Calu3 (cell line): ENCODE data around the gene OVOL3. TPM values are rescaled to one million over a fixed set of nuclear protein-coding genes. Genes with fewer than 3 reads are reported as not detected.
A peak's percentile ranks its signal among the peaks of the same experiment; 100 is the strongest.

Source experiments
- BruUV-seq: library from RNA; stranded (reverse); fragments of 400-500 nt; replicated peaks from 2 replicates; lab custom pipeline; 2021; lab: Mats Ljungman, UMichigan
- CTCF ChIA-PET: fragments of 300-600 bp; sonication (Branson Sonifier 250); formaldehyde crosslinking; loops from one replicate; lab custom pipeline; 2022; ENCODE audit warnings: antibody characterized with exemption; lab: Charles Lee
- DNase-seq: peaks from one replicate; pipeline ENCODE4 v3.0.0; 2022
- H3K27ac Mint-ChIP-seq: one replicate; pipeline ENCODE4 v1.8.0; 2022; ENCODE audit warnings: mixed read lengths; ENCODE audit not compliant: unreplicated experiment
- H3K27me3 Mint-ChIP-seq: one replicate; pipeline ENCODE4 v1.8.0; 2022; ENCODE audit warnings: mixed read lengths; ENCODE audit not compliant: unreplicated experiment
- H3K36me3 Mint-ChIP-seq: one replicate; pipeline ENCODE4 v1.8.0; 2022; ENCODE audit warnings: mild to moderate bottlenecking, moderate library complexity, mixed read lengths; ENCODE audit not compliant: insufficient read depth, unreplicated experiment
- H3K4me1 Mint-ChIP-seq: one replicate; pipeline ENCODE4 v1.8.0; 2022; ENCODE audit warnings: mild to moderate bottlenecking, low read depth, mixed read lengths; ENCODE audit not compliant: unreplicated experiment
- H3K4me3 Mint-ChIP-seq: one replicate; pipeline ENCODE4 v1.8.0; 2022; ENCODE audit warnings: mild to moderate bottlenecking, low read depth, moderate library complexity, mixed read lengths; ENCODE audit not compliant: unreplicated experiment
- H3K9me3 Mint-ChIP-seq: one replicate; pipeline ENCODE4 v1.8.0; 2022; ENCODE audit warnings: low read depth, mixed read lengths; ENCODE audit not compliant: unreplicated experiment
- CTCF ChIP-seq: fragments of 200-600 bp; IDR thresholded peaks from one replicate; pipeline ENCODE4 v1.8.0; 2022; ENCODE audit warnings: antibody characterized with exemption; ENCODE audit not compliant: unreplicated experiment
- intact Hi-C: fragments of 100-400 bp; cut with micrococcal nuclease; formaldehyde crosslinking; loops from one replicate; pipeline ENCODE4 v1.10.0; 2022; ENCODE audit not compliant: unreplicated experiment
- total RNA-seq: library from RNA; stranded (reverse); gene quantifications from 2 replicates; pipeline ENCODE4 v1.2.3, GENCODE V29; 2022

The OVOL3 gene
- total RNA-seq, 1 experiment from 2014 or later: not detected

- CTCF ChIA-PET: no interaction called here
- H3K27ac Mint-ChIP-seq: no peak overlapping the region
- no peaks in the 10 kb centered on the region for H3K4me1 Mint-ChIP-seq
- BruUV-seq: no TSS peak
- H3K9me3 Mint-ChIP-seq: no peaks in the 10 kb centered on the region
- no peak for TF ChIP-seq CTCF
- no peak for DNase-seq
- intact Hi-C loops: no loop called here
- H3K36me3 Mint-ChIP-seq: peaks cover 63% of the 10 kb centered on the region
- no peak overlapping the region for H3K4me3 Mint-ChIP-seq
- H3K27me3 Mint-ChIP-seq: no peaks in the 10 kb centered on the region
Observed at GRCh38 chr19:36101550-36102327, 9.2 kb upstream of the OVOL3 start.

- intact Hi-C loops: no loop called here
- H3K27ac Mint-ChIP-seq: no peak overlapping the region
- no peak overlapping the region for H3K4me3 Mint-ChIP-seq
- TF ChIP-seq CTCF: no peak
- CTCF ChIA-PET: interaction anchor here (0.7 kb wide), 1 partner anchor 24 kb away, joined by 3 read pairs; no protein-coding TSS in a partner anchor
- peaks cover 57% of the 10 kb centered on the region for H3K36me3 Mint-ChIP-seq
- DNase-seq: no peak
- TSS peak; percentile 22 for BruUV-seq
- H3K4me1 Mint-ChIP-seq: no peaks in the 10 kb centered on the region
- H3K27me3 Mint-ChIP-seq: no peaks in the 10 kb centered on the region
- H3K9me3 Mint-ChIP-seq: no peaks in the 10 kb centered on the region
Observed at GRCh38 chr19:36103040-36103626, 7.8 kb upstream of the OVOL3 start.

- no peaks in the 10 kb centered on the region for H3K9me3 Mint-ChIP-seq
- peak; percentile 16 for DNase-seq
- no peak for TF ChIP-seq CTCF
- intact Hi-C loops: no loop called here
- no peaks in the 10 kb centered on the region for H3K27me3 Mint-ChIP-seq
- CTCF ChIA-PET: interaction anchor here (0.5 to 0.7 kb wide), 2 partner anchors 23 to 360 kb away, joined by 3 to 4 read pairs; no protein-coding TSS in a partner anchor
- H3K27ac Mint-ChIP-seq: no peak overlapping the region
- no TSS peak for BruUV-seq
- H3K4me3 Mint-ChIP-seq: no peak overlapping the region
- no peaks in the 10 kb centered on the region for H3K4me1 Mint-ChIP-seq
- peaks cover 56% of the 10 kb centered on the region for H3K36me3 Mint-ChIP-seq
Observed at GRCh38 chr19:36103842-36104552, 6.9 kb upstream of the OVOL3 start.

GRCh38 chr19:36106441-36106840 lies 4.5 kb upstream of the OVOL3 start:
- BruUV-seq: no TSS peak
- no peak for TF ChIP-seq CTCF
- intact Hi-C loops: no loop called here
- H3K4me1 Mint-ChIP-seq: no peaks in the 10 kb centered on the region
- CTCF ChIA-PET: interaction anchor here (0.7 kb wide), 1 partner anchor 1156 kb away, joined by 6 read pairs; no protein-coding TSS in a partner anchor
- H3K27ac Mint-ChIP-seq: no peak overlapping the region
- peaks cover 48% of the 10 kb centered on the region for H3K36me3 Mint-ChIP-seq
- no peaks in the 10 kb centered on the region for H3K9me3 Mint-ChIP-seq
- no peak overlapping the region for H3K4me3 Mint-ChIP-seq
- H3K27me3 Mint-ChIP-seq: no peaks in the 10 kb centered on the region
- DNase-seq: no peak
